ENCODE measurements around the gene GPRC5B. TPM values are rescaled to one million over a fixed set of nuclear protein-coding genes. Genes with fewer than 3 reads are reported as not detected.

GPRC5B gene
- total RNA-seq, 1 donor = 0.21 TPM

DNA sequence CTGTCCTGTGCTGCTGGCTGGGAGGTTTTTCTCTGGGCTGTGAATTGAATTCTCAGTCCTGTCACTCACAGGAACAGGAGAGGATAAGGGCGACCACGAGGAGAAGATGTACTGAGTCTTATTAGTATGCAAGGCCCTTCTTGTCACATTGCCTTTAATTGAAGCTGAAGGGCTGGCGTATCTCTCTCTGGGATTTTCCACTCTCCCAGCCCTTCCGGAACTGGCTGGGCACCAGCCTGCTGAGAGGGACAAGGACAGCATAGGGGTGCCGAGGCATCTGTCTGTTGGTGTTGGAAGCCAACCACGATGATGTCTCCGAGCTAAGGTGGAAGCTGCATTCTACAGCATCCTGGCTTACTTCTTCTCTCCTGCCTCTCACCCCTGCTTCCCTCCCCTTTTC is 33.2 kb downstream of the GPRC5B start:
- Histone ChIP-seq H3K27me3 (ENCODE audit: insufficient read depth, low read length) (no peaks in the 10 kb centered on the region), H3K9me3 (ENCODE audit: low read depth, low read length) (no peaks in the 10 kb centered on the region), H3K4me3 (ENCODE audit: low read length) (no peak overlapping the region), H3K4me1 (ENCODE audit: insufficient read depth, low read length) (no peaks in the 10 kb centered on the region)

- Histone ChIP-seq H3K4me1 (ENCODE audit: insufficient read depth, low read length) (no peaks in the 10 kb centered on the region), H3K27me3 (ENCODE audit: insufficient read depth, low read length) (no peaks in the 10 kb centered on the region), H3K4me3 (ENCODE audit: low read length) (no peak overlapping the region), H3K9me3 (ENCODE audit: low read depth, low read length) (no peaks in the 10 kb centered on the region)
These were observed 34.4 kb downstream of the GPRC5B start for GRCh38 chr16:19850131-19850817.

DNA sequence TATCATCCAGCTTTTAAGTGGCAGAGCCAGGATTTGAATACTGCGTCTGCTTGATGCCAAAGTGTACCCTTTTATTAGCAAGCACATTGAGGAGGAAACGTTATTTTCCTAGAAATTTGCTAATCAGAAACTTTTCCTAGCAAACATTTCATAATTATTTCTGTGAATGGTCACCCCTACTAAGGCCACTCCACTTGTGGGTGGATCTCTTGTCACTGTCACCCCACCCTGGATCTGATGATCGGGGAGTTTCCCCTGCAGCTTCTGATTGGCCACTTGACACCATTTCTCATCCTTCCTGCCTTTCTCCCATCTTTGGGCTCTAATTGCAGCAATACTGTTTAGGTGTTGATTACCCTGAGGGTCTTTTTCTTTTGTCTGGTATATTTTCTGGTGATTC is 35.9 kb downstream of the GPRC5B start:
- Histone ChIP-seq H3K4me1 (ENCODE audit: insufficient read depth, low read length) (no peaks in the 10 kb centered on the region), H3K9me3 (ENCODE audit: low read depth, low read length) (no peaks in the 10 kb centered on the region), H3K27me3 (ENCODE audit: insufficient read depth, low read length) (no peaks in the 10 kb centered on the region), H3K4me3 (ENCODE audit: low read length) (no peak overlapping the region)

DNA sequence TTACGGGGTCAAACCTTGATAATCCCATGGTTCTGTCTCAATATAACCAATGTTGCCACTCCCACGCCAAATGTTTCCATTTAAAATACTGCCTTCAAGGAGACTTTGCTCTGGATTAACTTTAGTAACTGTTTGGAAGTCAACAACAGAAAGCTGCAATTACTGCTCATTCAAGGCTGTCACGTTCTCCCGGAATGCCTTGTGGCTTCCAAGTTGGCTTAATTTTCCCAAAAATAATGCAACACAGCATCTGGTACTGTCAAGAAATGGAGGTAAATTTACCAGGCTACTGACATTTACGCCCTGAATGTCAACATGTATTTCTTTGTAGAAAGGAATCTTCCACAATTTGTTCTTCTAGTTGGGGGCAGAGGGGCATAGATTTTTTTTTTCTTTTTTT is 38.2 kb downstream of the GPRC5B start:
- Histone ChIP-seq H3K4me3 (ENCODE audit: low read length) (no peak overlapping the region), H3K9me3 (ENCODE audit: low read depth, low read length) (no peaks in the 10 kb centered on the region), H3K4me1 (ENCODE audit: insufficient read depth, low read length) (no peaks in the 10 kb centered on the region), H3K27me3 (ENCODE audit: insufficient read depth, low read length) (no peaks in the 10 kb centered on the region)

DNA sequence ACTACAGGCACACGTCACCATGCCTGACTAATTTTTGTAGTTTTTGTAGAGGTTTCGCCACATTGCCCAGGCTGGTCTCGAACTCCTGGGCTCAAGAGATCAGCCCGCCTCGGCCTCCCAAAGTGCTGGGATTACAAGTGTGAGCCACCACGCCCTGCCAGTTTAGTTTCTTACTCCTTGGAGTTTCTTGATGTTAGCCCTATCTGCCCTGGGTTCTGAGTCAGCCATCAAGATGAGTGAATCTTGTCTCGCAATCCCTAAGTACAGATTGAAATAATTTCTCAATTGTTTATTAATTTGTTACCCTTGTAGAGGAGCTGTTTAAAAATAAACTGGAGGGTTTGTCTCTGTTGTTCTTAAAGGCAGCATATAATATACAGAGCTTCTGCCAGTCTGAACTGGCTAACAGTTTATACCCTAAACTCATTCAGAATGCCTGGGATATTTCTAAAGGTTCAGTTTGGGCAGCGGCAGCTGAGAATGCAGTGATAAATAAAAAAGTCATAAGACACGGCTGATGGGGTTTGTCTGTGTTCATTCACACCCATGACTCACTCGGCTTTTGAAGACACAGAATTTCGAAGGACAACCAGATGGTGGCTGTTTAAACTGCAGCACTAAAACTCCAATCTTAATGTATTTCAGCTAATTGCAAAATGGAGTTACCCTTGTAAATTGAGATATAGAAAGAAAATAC is 39.6 kb downstream of the GPRC5B start:
- Histone ChIP-seq H3K4me3 (ENCODE audit: low read length) (no peak overlapping the region), H3K27me3 (ENCODE audit: insufficient read depth, low read length) (no peaks in the 10 kb centered on the region), H3K4me1 (ENCODE audit: insufficient read depth, low read length) (no peaks in the 10 kb centered on the region), H3K9me3 (ENCODE audit: low read depth, low read length) (no peaks in the 10 kb centered on the region)

DNA sequence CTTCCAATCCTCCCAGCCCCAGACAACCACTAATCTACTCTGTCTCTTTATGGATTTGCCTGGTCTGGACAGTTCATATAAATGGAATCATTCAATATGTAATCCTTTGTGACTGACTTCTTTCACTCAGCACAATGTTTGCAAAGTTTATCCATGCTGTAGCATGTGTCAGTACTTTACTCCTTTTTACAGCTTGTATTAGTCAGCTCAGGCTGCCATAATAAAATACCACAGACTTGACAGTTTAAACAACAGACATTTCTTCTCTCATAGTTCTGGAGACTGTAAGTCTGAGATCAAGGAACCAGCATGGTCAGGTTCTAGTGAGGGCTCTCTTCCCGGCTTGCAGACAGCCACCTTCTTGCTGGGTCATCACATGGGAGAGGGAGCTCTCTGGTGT is 41.3 kb downstream of the GPRC5B start:
- no peak overlapping the region for H3K4me3 ChIP-seq (ENCODE audit: low read length)
- no peaks in the 10 kb centered on the region for H3K4me1 ChIP-seq (ENCODE audit: insufficient read depth, low read length)
- no peaks in the 10 kb centered on the region for H3K27me3 ChIP-seq (ENCODE audit: insufficient read depth, low read length)
- H3K9me3 ChIP-seq (ENCODE audit: low read depth, low read length) = no peaks in the 10 kb centered on the region

- H3K9me3 ChIP-seq (ENCODE audit: low read depth, low read length) = no peaks in the 10 kb centered on the region
- no peak overlapping the region for H3K4me3 ChIP-seq (ENCODE audit: low read length)
- no peaks in the 10 kb centered on the region for H3K4me1 ChIP-seq (ENCODE audit: insufficient read depth, low read length)
- no peaks in the 10 kb centered on the region for H3K27me3 ChIP-seq (ENCODE audit: insufficient read depth, low read length)
These were observed 42.1 kb downstream of the GPRC5B start for GRCh38 chr16:19842426-19843157.

GRCh38 chr16:19841184-19841583 is 43.5 kb downstream of the GPRC5B start:
- H3K27me3 ChIP-seq (ENCODE audit: insufficient read depth, low read length) = no peaks in the 10 kb centered on the region
- no peak overlapping the region for H3K4me3 ChIP-seq (ENCODE audit: low read length)
- no peaks in the 10 kb centered on the region for H3K4me1 ChIP-seq (ENCODE audit: insufficient read depth, low read length)

GRCh38 chr16:19840524-19841110 is 44.0 kb downstream of the GPRC5B start:
- H3K27me3 ChIP-seq (ENCODE audit: insufficient read depth, low read length) = no peaks in the 10 kb centered on the region
- H3K4me1 ChIP-seq (ENCODE audit: insufficient read depth, low read length) = no peaks in the 10 kb centered on the region
- no peak overlapping the region for H3K4me3 ChIP-seq (ENCODE audit: low read length)
- no peaks in the 10 kb centered on the region for H3K9me3 ChIP-seq (ENCODE audit: low read depth, low read length)

More at GRCh38 chr16:19841184-19841583, 43.5 kb downstream of the GPRC5B start:
- H3K9me3 ChIP-seq (ENCODE audit: low read depth, low read length) = no peaks in the 10 kb centered on the region

GRCh38 chr16:19837984-19838707 is 46.5 kb downstream of the GPRC5B start:
- no peaks in the 10 kb centered on the region for H3K4me1 ChIP-seq (ENCODE audit: insufficient read depth, low read length)
- no peaks in the 10 kb centered on the region for H3K9me3 ChIP-seq (ENCODE audit: low read depth, low read length)

GRCh38 chr16:19837331-19837980 is 47.2 kb downstream of the GPRC5B start:
- H3K9me3 ChIP-seq (ENCODE audit: low read depth, low read length) = no peaks in the 10 kb centered on the region
- H3K4me1 ChIP-seq (ENCODE audit: insufficient read depth, low read length) = no peaks in the 10 kb centered on the region
- no peak overlapping the region for H3K4me3 ChIP-seq (ENCODE audit: low read length)
- no peaks in the 10 kb centered on the region for H3K27me3 ChIP-seq (ENCODE audit: insufficient read depth, low read length)

More at GRCh38 chr16:19837984-19838707, 46.5 kb downstream of the GPRC5B start:
- Histone ChIP-seq H3K4me3 (ENCODE audit: low read length) (no peak overlapping the region), H3K27me3 (ENCODE audit: insufficient read depth, low read length) (no peaks in the 10 kb centered on the region)

- H3K4me1 ChIP-seq (ENCODE audit: insufficient read depth, low read length) = no peaks in the 10 kb centered on the region
- no peaks in the 10 kb centered on the region for H3K9me3 ChIP-seq (ENCODE audit: low read depth, low read length)
- no peaks in the 10 kb centered on the region for H3K27me3 ChIP-seq (ENCODE audit: insufficient read depth, low read length)
- no peak overlapping the region for H3K4me3 ChIP-seq (ENCODE audit: low read length)
These were observed 48.7 kb downstream of the GPRC5B start for GRCh38 chr16:19835968-19836421.

GRCh38 chr16:19835196-19835595 is 49.5 kb downstream of the GPRC5B start:
- Histone ChIP-seq H3K9me3 (ENCODE audit: low read depth, low read length) (no peaks in the 10 kb centered on the region), H3K4me1 (ENCODE audit: insufficient read depth, low read length) (no peaks in the 10 kb centered on the region), H3K4me3 (ENCODE audit: low read length) (no peak overlapping the region), H3K27me3 (ENCODE audit: insufficient read depth, low read length) (no peaks in the 10 kb centered on the region)

GRCh38 chr16:19833581-19833980 is 51.1 kb downstream of the GPRC5B start:
- H3K27me3 ChIP-seq (ENCODE audit: insufficient read depth, low read length) = no peaks in the 10 kb centered on the region
- no peaks in the 10 kb centered on the region for H3K4me1 ChIP-seq (ENCODE audit: insufficient read depth, low read length)
- no peaks in the 10 kb centered on the region for H3K9me3 ChIP-seq (ENCODE audit: low read depth, low read length)
- no peak overlapping the region for H3K4me3 ChIP-seq (ENCODE audit: low read length)
